Neutrophil (primary cell): ENCODE measurements around the gene CLK1.
"Not testable (repeated sequence)": the region's sequence is repeated elsewhere in the genome, so short reads cannot be mapped to it uniquely, and the experiment has no call there.

Source experiments
- H3K27ac ChIP-seq: fragments of 200-600 bp; sonication (generic); 2 replicates; pipeline ENCODE4 v1.5.1; 2016; ENCODE audit warnings: mild to moderate bottlenecking, moderate library complexity
- H3K27me3 ChIP-seq: fragments of 200-600 bp; sonication (generic); 2 replicates; pipeline ENCODE4 v1.6.0; 2016; ENCODE audit warnings: mild to moderate bottlenecking
- H3K36me3 ChIP-seq: fragments of 200-600 bp; sonication (generic); 2 replicates; pipeline ENCODE4 v1.5.1; 2017
- H3K4me1 ChIP-seq, 2 experiments: fragments of 200-600 bp in 1 of 2; sonication (generic) in 1 of 2; 1 replicate in 1 of 2; 2 replicates in 1 of 2; pipeline versions ENCODE4 v1.5.1 to v1.6.1; 2013 to 2016; ENCODE audit warnings: low read depth in 1 of 2, low read length in 1 of 2, mild to moderate bottlenecking in 1 of 2, moderate library complexity in 1 of 2; ENCODE audit not compliant: control insufficient read depth in 1 of 2, insufficient read depth in 1 of 2
- H3K4me3 ChIP-seq, 2 experiments: fragments of 200-600 bp in 1 of 2; sonication (generic) in 1 of 2; 1 replicate in 1 of 2; 2 replicates in 1 of 2; pipeline ENCODE4 v1.5.1; 2013 to 2016; ENCODE audit warnings: low read depth in 1 of 2, low read length in 1 of 2, mild to moderate bottlenecking in 1 of 2, moderate library complexity in 1 of 2
- H3K9me3 ChIP-seq: fragments of 200-600 bp; sonication (generic); 2 replicates; pipeline ENCODE4 v1.5.1; 2016
- TF ChIP-seq, protein P1 (sequence below): fragments of 200-600 bp; sonication (generic); IDR thresholded peaks from 2 replicates; pipeline ENCODE4 v1.5.1; 2016; ENCODE audit warnings: antibody characterized with exemption

Gene CLK1

DNA sequence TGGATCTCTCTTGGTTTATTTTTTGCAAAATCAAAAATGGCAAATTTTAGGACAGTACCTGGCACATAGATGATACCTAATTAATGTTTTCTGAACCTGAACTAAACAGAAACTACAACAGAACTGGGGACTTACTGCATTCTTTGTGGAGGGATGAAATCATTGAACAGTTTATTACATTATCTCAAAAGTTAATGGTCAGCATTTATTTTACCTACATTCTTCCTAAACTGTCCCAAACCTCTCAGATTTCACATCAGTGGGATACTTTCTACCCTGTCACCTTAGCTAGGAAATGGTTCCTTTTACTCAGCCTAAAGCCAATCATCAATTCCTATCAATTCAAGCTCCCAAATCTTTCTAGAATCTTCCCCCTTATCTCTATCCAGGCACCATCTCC, 35.0 kb upstream of the CLK1 start:
- Histone ChIP-seq H3K4me1 (no peaks in the 10 kb centered on the region), H3K36me3 (peaks cover 46% of the 10 kb centered on the region), H3K27me3 (no peaks in the 10 kb centered on the region), H3K9me3 (no peaks in the 10 kb centered on the region), H3K4me3 (no peak overlapping the region), H3K27ac (no peak overlapping the region)
- TF ChIP-seq, protein P1, sequence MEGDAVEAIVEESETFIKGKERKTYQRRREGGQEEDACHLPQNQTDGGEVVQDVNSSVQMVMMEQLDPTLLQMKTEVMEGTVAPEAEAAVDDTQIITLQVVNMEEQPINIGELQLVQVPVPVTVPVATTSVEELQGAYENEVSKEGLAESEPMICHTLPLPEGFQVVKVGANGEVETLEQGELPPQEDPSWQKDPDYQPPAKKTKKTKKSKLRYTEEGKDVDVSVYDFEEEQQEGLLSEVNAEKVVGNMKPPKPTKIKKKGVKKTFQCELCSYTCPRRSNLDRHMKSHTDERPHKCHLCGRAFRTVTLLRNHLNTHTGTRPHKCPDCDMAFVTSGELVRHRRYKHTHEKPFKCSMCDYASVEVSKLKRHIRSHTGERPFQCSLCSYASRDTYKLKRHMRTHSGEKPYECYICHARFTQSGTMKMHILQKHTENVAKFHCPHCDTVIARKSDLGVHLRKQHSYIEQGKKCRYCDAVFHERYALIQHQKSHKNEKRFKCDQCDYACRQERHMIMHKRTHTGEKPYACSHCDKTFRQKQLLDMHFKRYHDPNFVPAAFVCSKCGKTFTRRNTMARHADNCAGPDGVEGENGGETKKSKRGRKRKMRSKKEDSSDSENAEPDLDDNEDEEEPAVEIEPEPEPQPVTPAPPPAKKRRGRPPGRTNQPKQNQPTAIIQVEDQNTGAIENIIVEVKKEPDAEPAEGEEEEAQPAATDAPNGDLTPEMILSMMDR: no peak

DNA sequence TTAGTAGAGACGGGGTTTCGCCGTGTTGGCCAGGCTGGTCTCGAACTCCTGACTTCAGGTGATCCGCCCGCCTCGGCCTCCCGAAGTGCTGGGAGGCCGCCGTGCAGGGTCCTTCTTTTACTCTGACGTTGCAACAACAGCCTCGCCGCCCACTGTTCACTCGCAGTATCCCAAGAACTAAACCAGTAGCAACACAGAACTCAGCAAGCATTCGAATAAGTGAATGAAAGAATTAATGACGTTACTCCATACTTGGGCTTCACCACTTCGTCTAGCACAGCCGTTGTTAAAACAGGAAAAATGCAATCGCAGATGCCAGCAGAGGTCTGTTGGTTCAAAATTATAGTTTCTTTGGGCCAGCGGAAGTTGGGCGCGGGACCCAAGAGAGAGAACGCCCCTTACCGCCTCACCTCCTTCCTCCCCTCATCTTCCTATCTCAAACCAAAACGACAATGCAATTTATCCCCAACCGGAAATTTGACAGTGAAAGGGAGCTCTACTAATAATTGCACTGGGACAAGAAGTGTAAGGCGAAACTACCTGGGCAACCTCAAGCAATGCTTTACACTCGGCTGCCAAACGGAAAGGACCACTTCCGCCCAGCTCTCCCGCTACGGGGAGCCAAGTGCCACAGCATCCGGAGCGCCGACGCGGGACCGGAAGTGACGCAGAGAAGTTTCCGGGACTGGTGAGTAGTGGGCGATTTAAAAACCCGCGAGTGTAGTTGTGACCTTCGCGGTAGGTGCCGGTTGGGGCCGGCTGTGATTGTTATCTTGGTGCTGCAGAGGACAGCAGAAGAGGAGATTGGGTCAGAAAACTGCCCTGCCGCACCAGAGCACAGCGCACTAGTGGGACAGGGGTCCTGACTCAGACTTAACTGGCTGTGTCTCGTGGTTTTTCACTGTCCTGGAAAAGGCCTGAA, 24.5 kb upstream of the CLK1 start, which contains the start of the genes NIF3L1 and PPIL3:
TSS of gene NIF3L1 (plus strand) at position 668 of the 922 bp plus-strand sequence. CDS start 2,573 bp downstream, outside the sequence.
TSS of gene PPIL3 (minus strand) at position 374 of the 922 bp plus-strand sequence. CDS start 1,462 bp downstream, outside the sequence.
- peak within 1 kb of the TSS; percentile 69 to 84 for H3K4me3 ChIP-seq
- TF ChIP-seq, protein P1: peak; percentile 24
- no peaks in the 10 kb centered on the region for H3K27me3 ChIP-seq
- peaks cover 14 to 16% of the 10 kb centered on the region in 2 experiments for H3K4me1 ChIP-seq
- peak within 1 kb of the TSS; percentile 96 for H3K27ac ChIP-seq
- no peaks in the 10 kb centered on the region for H3K36me3 ChIP-seq
- no peaks in the 10 kb centered on the region for H3K9me3 ChIP-seq

DNA sequence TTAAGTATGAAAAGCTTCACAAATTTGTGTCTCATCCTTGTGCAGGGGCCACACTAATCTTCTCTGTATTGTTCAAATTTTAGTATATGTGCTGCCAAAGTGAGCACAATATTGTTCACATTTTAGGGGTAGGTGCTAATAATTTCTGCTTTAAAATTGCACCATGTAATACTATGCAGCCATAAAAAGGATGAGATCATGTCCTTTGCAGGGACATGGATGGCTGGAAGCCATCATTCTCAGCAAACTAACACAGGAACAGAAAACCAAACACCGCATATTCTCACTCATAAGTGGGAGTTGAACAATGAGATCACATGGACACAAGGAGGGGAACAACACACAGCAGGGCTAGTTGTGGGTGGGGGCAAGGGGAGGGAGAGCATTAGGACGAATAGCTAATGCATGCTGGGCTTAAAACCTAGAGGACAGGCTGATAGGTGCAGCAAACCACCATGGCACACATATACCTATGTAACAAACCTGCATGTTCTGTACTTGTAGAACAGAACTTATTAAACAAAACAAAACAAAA, 17.3 kb upstream of the CLK1 start:
- not testable (repeated sequence) for H3K27ac ChIP-seq, H3K4me3 ChIP-seq, H3K27me3 ChIP-seq, H3K4me1 ChIP-seq, H3K9me3 ChIP-seq
- H3K36me3 ChIP-seq: peaks cover 38% of the 10 kb centered on the region

DNA sequence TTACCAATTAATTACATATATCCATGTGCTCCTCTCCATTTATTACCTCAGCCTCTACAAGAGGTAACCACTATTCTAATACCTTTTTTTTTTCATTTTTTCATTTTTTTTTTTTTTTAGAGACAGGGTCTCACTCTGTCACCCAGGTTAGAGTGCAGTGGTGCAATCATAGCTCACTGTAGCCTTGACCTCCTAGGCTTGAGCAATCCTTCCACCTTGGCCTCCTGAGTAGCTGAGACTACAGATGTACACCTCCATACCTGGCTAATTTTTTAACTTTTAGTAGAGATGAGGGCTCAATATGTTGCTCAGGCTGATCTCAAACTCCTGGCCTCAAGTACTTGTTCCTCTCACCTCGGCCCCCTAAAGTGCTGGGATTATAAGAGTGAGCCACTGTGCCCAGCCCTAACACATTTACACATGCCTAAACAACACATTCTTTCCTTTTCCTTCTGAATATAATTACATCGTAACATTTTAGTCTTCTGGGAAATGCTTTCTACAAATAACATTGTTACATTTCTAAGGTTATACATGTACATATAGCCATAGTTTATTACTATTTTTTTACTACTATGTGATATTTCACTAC, 13.9 kb upstream of the CLK1 start:
- Histone ChIP-seq H3K36me3 (peaks cover 39% of the 10 kb centered on the region), H3K9me3 (no peaks in the 10 kb centered on the region)

DNA sequence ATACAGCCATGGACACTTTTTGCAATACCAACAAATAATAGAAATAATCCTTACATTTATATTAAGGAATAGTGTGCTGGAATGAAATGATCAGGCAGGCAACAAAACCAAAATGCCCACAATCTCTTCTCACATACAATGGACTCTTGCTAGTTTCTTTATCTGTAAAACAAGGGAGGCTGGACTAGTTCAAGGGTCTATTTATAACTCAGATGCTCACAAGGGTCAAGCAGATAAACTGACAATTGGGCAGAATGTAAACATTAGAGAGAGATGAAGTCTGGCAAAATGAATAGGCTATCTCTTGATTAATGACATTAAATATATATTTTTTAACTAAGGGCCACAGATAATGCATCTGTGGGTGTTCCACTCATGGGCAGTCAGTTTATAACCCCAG, 13.0 kb upstream of the CLK1 start:
- Histone ChIP-seq H3K9me3 (no peaks in the 10 kb centered on the region), H3K27me3 (no peaks in the 10 kb centered on the region), H3K36me3 (peaks cover 36% of the 10 kb centered on the region), H3K27ac (no peak overlapping the region), H3K4me3 (no peak overlapping the region), H3K4me1 (peaks cover 0 to 4% of the 10 kb centered on the region in 2 experiments)
- TF ChIP-seq, protein P1: no peak

More for the DNA sequence above, 13.9 kb upstream of the CLK1 start:
- Histone ChIP-seq H3K27ac (no peak overlapping the region), H3K4me3 (no peak overlapping the region), H3K4me1 (no peaks in the 10 kb centered on the region), H3K27me3 (no peaks in the 10 kb centered on the region)
- TF ChIP-seq, protein P1: no peak
